G401.6 (cell line): ENCODE measurements around the gene MEAF6.
A peak's percentile ranks its signal among the peaks of the same experiment; 100 is the strongest.
"Not testable (repeated sequence)": the region's sequence is repeated elsewhere in the genome, so short reads cannot be mapped to it uniquely, and the experiment has no call there.

Source experiments
- FAIRE-seq: peaks from 2 replicates; lab custom pipeline; 2012; peaks lifted over from hg19 to GRCh38; lab: Jason Lieb, UNC

The MEAF6 gene

GRCh38 chr1:37514350-37515184, at the start of gene MEAF6:
TSS of gene MEAF6 (minus strand) at chr1:37514766. CDS start at chr1:37514746, 20 bp downstream.
- no peak for FAIRE-seq

- FAIRE-seq: no peak
These were observed 48.4 kb upstream of the MEAF6 start for GRCh38 chr1:37562984-37563383.

- FAIRE-seq: no peak
These were observed 46.9 kb upstream of the MEAF6 start for GRCh38 chr1:37561133-37562132.

GRCh38 chr1:37560401-37561132, 46.0 kb upstream of the MEAF6 start:
- FAIRE-seq: no peak

- not testable (repeated sequence) for FAIRE-seq
These were observed 45.4 kb upstream of the MEAF6 start for GRCh38 chr1:37559957-37560379.

- FAIRE-seq: no peak
These were observed 44.5 kb upstream of the MEAF6 start for GRCh38 chr1:37559080-37559479.

GRCh38 chr1:37558411-37558810, 43.8 kb upstream of the MEAF6 start:
- FAIRE-seq: no peak

GRCh38 chr1:37557402-37557801, 42.8 kb upstream of the MEAF6 start:
- FAIRE-seq: no peak

GRCh38 chr1:37556712-37557196, 42.2 kb upstream of the MEAF6 start, which contains the start of gene DNALI1:
TSS of gene DNALI1 (plus strand) at chr1:37556940. CDS start at chr1:37556995, 55 bp downstream.
- FAIRE-seq: no peak

- peak; percentile 82 for FAIRE-seq
These were observed 39.6 kb upstream of the MEAF6 start, which contains the start of gene SNIP1 for GRCh38 chr1:37553927-37554808. TSS of gene SNIP1 (minus strand) at chr1:37554293. CDS start at chr1:37554229, 64 bp downstream.

GRCh38 chr1:37553598-37553926, 39.0 kb upstream of the MEAF6 start:
- FAIRE-seq: no peak

- FAIRE-seq: no peak
These were observed 34.8 kb upstream of the MEAF6 start for GRCh38 chr1:37549341-37549740.

- no peak for FAIRE-seq
These were observed 30.5 kb upstream of the MEAF6 start for GRCh38 chr1:37545019-37545418.

GRCh38 chr1:37544530-37544929, 30.0 kb upstream of the MEAF6 start:
- no peak for FAIRE-seq

GRCh38 chr1:37540036-37540785, 25.6 kb upstream of the MEAF6 start:
- no peak for FAIRE-seq

- not testable (repeated sequence) for FAIRE-seq
These were observed 24.6 kb upstream of the MEAF6 start for GRCh38 chr1:37539154-37539553.

GRCh38 chr1:37537378-37537777, 22.8 kb upstream of the MEAF6 start:
- FAIRE-seq: no peak

- FAIRE-seq: no peak
These were observed 18.9 kb upstream of the MEAF6 start for GRCh38 chr1:37533317-37534093.

- FAIRE-seq: not testable (repeated sequence)
These were observed 18.0 kb upstream of the MEAF6 start for GRCh38 chr1:37532418-37533156.
